Smooth muscle cell (in vitro differentiated cells): ENCODE data around the gene CDH23. TPM values are rescaled to one million over a fixed set of nuclear protein-coding genes. Genes with fewer than 3 reads are reported as not detected.

Experiments used
- DNase-seq: peaks from one replicate; lab custom pipeline; 2025; ENCODE audit not compliant: unreplicated experiment; lab: John Stamatoyannopoulos, UW
- H2AFZ ChIP-seq: fragments of 200-600 bp; sonication (generic); 2 replicates; pipeline ENCODE4 v1.6.0; 2016; ENCODE audit warnings: antibody characterized with exemption, low read depth, mild to moderate bottlenecking
- H3F3A ChIP-seq: fragments of 200-600 bp; sonication (generic); 2 replicates; pipeline ENCODE4 v1.6.0; 2017; ENCODE audit warnings: antibody characterized with exemption, low read depth
- H3K27ac ChIP-seq: fragments of 200-600 bp; sonication (generic); 2 replicates; pipeline ENCODE4 v1.5.1; 2016; ENCODE audit warnings: low read depth, mild to moderate bottlenecking
- H3K27me3 ChIP-seq: fragments of 200-600 bp; sonication (generic); 2 replicates; pipeline ENCODE4 v1.6.1; 2016; ENCODE audit warnings: low read depth, mild to moderate bottlenecking
- H3K36me3 ChIP-seq: fragments of 200-600 bp; sonication (generic); 2 replicates; pipeline ENCODE4 v1.5.1; 2016; ENCODE audit warnings: low read depth
- H3K4me1 ChIP-seq: fragments of 200-600 bp; sonication (generic); 2 replicates; pipeline ENCODE4 v1.5.1; 2016; ENCODE audit warnings: low read depth
- H3K4me2 ChIP-seq: fragments of 200-600 bp; sonication (generic); 2 replicates; pipeline ENCODE4 v1.6.0; 2016; ENCODE audit warnings: mild to moderate bottlenecking
- H3K4me3 ChIP-seq: fragments of 200-600 bp; sonication (generic); 2 replicates; pipeline ENCODE4 v1.5.1; 2016; ENCODE audit warnings: mild to moderate bottlenecking
- H3K79me2 ChIP-seq: fragments of 200-600 bp; sonication (generic); 2 replicates; pipeline ENCODE4 v1.6.0; 2016; ENCODE audit warnings: low read depth, mild to moderate bottlenecking
- H3K9ac ChIP-seq: fragments of 200-600 bp; sonication (generic); 2 replicates; pipeline ENCODE4 v1.6.0; 2016; ENCODE audit warnings: low read depth
- H3K9me3 ChIP-seq: fragments of 200-600 bp; sonication (generic); replicated peaks from 2 replicates; pipeline ENCODE4 v1.5.1; 2016; ENCODE audit warnings: low read depth
- H4K20me1 ChIP-seq: fragments of 200-600 bp; sonication (generic); 2 replicates; pipeline ENCODE4 v1.6.0; 2016; ENCODE audit warnings: low read depth
- WGBS: methylation state at CpG from one replicate; pipeline ENCODE4 v1.1.7; 2016; ENCODE audit warnings: low lambda C conversion rate; 5-methylcytosine and 5-hydroxymethylcytosine counted together
- polyA plus RNA-seq: library from polyadenylated mRNA; unstranded; fragments of >200 nt; fragmentation: Nextera tagmentation; extraction: Ambion mirVana; gene quantifications from 2 replicates; pipeline ENCODE4 v1.2.1, GENCODE V29; 2016
- total RNA-seq: library from RNA; depleted of rRNA; stranded (reverse); fragments of >200 nt; gene quantifications from 2 replicates; pipeline ENCODE4 v1.2.3, GENCODE V29; 2014
- TF ChIP-seq, protein P1 (sequence below): fragments of 200-600 bp; sonication (generic); IDR thresholded peaks from 2 replicates; pipeline ENCODE4 v1.5.1; 2017; ENCODE audit warnings: borderline replicate concordance, mild to moderate bottlenecking, antibody characterized with exemption; ENCODE audit not compliant: insufficient read depth, poor library complexity, severe bottlenecking

The CDH23 gene
- total and polyA plus RNA-seq, 2 experiments from 2014 or later, result 0.99 to 2.5 TPM

DNA sequence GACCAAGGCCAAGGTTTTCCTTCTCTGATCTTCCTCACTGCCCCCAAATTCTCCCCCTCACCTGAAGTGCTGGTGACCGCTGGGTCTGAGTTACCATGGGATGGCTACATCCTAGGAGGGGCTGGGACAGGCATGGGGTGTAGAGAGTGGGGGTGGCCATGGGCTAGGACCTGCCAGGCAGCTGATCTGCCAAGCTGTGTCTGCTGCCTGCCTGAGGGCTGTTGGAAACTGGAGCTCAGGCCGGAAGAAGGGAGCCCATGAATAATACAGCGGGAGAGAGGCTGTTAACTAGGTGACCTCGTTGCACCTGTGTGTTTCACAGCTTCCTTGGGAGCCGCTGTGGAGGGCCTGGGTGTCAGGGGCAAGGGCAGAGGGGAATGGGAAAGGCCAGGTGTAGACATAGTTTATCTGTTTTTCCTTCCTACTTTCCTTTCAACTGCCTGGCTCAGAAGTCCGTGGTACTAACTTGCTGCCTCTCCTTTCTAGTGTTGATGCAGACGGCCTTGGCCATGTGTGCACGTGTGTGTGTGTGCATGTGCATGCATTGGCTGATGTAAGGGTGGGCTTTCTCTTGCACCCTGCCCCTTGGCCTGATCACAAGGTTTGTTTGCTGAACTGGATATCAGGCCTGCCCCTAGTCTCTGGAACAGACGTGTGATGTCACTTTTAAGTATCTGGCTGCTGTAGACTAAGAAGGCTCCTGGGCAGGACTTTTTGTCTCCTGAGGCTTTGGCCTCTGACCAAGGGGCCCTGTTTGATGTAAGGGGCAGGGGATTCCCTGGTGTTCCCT is 11.9 kb downstream of the CDH23 start:
- no peak overlapping the region for H3K9ac ChIP-seq
- peaks cover 23% of the 10 kb centered on the region for H3K27me3 ChIP-seq
- H3K4me1 ChIP-seq, result no peaks in the 10 kb centered on the region
- H4K20me1 ChIP-seq, result no peaks in the 10 kb centered on the region
- no peaks in the 10 kb centered on the region for H3K9me3 ChIP-seq
- WGBS, result 85% methylated on average over 9 of the region's 9 CpGs
- no peaks in the 10 kb centered on the region for H3K79me2 ChIP-seq
- no peaks in the 10 kb centered on the region for H3F3A ChIP-seq
- DNase-seq, result no peak
- TF ChIP-seq, protein P1, sequence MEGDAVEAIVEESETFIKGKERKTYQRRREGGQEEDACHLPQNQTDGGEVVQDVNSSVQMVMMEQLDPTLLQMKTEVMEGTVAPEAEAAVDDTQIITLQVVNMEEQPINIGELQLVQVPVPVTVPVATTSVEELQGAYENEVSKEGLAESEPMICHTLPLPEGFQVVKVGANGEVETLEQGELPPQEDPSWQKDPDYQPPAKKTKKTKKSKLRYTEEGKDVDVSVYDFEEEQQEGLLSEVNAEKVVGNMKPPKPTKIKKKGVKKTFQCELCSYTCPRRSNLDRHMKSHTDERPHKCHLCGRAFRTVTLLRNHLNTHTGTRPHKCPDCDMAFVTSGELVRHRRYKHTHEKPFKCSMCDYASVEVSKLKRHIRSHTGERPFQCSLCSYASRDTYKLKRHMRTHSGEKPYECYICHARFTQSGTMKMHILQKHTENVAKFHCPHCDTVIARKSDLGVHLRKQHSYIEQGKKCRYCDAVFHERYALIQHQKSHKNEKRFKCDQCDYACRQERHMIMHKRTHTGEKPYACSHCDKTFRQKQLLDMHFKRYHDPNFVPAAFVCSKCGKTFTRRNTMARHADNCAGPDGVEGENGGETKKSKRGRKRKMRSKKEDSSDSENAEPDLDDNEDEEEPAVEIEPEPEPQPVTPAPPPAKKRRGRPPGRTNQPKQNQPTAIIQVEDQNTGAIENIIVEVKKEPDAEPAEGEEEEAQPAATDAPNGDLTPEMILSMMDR, result no peak
- no peak overlapping the region for H3K4me3 ChIP-seq
- no peak overlapping the region for H3K4me2 ChIP-seq
- no peak overlapping the region for H2AFZ ChIP-seq
- no peak overlapping the region for H3K27ac ChIP-seq
- no peaks in the 10 kb centered on the region for H3K36me3 ChIP-seq

GRCh38 chr10:71409516-71410104 is 12.9 kb downstream of the CDH23 start:
- no peaks in the 10 kb centered on the region for H4K20me1 ChIP-seq
- H3K4me3 ChIP-seq, result no peak overlapping the region
- no peak overlapping the region for H2AFZ ChIP-seq
- H3K27ac ChIP-seq, result no peak overlapping the region
- no peaks in the 10 kb centered on the region for H3K36me3 ChIP-seq
- no peaks in the 10 kb centered on the region for H3K9me3 ChIP-seq
- no peaks in the 10 kb centered on the region for H3K4me1 ChIP-seq
- H3K9ac ChIP-seq, result no peak overlapping the region
- no peak for DNase-seq
- H3F3A ChIP-seq, result no peaks in the 10 kb centered on the region
- H3K79me2 ChIP-seq, result no peaks in the 10 kb centered on the region
- peaks cover 20% of the 10 kb centered on the region for H3K27me3 ChIP-seq
- WGBS, result 64% methylated on average over 3 of the region's 3 CpGs
- TF ChIP-seq, protein P1, result no peak
- H3K4me2 ChIP-seq, result no peak overlapping the region

- H3K4me3 ChIP-seq, result no peak overlapping the region
- H3K9ac ChIP-seq, result no peak overlapping the region
- DNase-seq, result no peak
- H3K79me2 ChIP-seq, result no peaks in the 10 kb centered on the region
- no peaks in the 10 kb centered on the region for H3F3A ChIP-seq
- no peaks in the 10 kb centered on the region for H3K36me3 ChIP-seq
- peaks cover 19% of the 10 kb centered on the region for H3K27me3 ChIP-seq
- H3K27ac ChIP-seq, result no peak overlapping the region
- H2AFZ ChIP-seq, result no peak overlapping the region
- TF ChIP-seq, protein P1, result no peak
- H3K4me1 ChIP-seq, result no peaks in the 10 kb centered on the region
- H4K20me1 ChIP-seq, result no peaks in the 10 kb centered on the region
- H3K4me2 ChIP-seq, result no peak overlapping the region
- H3K9me3 ChIP-seq, result no peaks in the 10 kb centered on the region
Observed at GRCh38 chr10:71413581-71413980, 16.9 kb downstream of the CDH23 start.
